Measurements from ENCODE around the gene HAPLN1.

Gene HAPLN1

DNA sequence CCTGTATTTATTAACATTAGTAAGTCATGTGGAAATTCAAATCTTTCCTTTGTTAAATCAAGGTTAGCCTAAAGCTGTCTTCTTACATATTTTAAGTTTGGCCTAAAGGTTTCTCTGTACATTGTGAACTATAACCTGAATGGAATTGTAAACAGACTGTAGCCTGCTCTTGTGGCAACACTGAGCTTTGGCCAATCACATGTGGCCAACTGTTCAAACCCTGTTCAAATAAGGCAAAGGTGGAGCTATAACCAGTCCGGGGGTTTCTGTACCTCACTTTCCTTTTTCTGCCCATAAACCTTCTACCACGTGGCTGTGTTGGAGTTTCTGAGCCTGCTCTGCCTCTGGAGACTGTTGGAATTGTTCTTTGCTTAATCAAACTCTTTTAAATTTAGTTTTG, 3.3 kb upstream of the HAPLN1 start:
- TF ChIP-seq CREB1 (IDR thresholded peaks at IDR 0.05; ENCODE audit: low read depth) (no peak), YY1 (IDR thresholded peaks at IDR 0.05; ENCODE audit: low read depth) (no peak), RAD21 (IDR thresholded peaks at IDR 0.05; ENCODE audit: low read depth) (no peak), CEBPB (IDR thresholded peaks at IDR 0.05) (no peak), EGR1 (IDR thresholded peaks at IDR 0.05) (no peak), ZBTB7A (IDR thresholded peaks at IDR 0.05; ENCODE audit: low read depth) (no peak), USF1 (IDR thresholded peaks at IDR 0.05) (no peak), EP300 (IDR thresholded peaks at IDR 0.05; ENCODE audit: borderline replicate concordance) (no peak), TAF1 (IDR thresholded peaks at IDR 0.05; ENCODE audit: low read depth) (no peak), TEAD4 (IDR thresholded peaks at IDR 0.05) (no peak), TCF12 (IDR thresholded peaks at IDR 0.05; ENCODE audit: low read depth) (no peak), NFIC (IDR thresholded peaks at IDR 0.05) (no peak), FOXM1 (IDR thresholded peaks at IDR 0.05; ENCODE audit: borderline replicate concordance, low read depth) (no peak)
- TF ChIP-seq, protein P1, sequence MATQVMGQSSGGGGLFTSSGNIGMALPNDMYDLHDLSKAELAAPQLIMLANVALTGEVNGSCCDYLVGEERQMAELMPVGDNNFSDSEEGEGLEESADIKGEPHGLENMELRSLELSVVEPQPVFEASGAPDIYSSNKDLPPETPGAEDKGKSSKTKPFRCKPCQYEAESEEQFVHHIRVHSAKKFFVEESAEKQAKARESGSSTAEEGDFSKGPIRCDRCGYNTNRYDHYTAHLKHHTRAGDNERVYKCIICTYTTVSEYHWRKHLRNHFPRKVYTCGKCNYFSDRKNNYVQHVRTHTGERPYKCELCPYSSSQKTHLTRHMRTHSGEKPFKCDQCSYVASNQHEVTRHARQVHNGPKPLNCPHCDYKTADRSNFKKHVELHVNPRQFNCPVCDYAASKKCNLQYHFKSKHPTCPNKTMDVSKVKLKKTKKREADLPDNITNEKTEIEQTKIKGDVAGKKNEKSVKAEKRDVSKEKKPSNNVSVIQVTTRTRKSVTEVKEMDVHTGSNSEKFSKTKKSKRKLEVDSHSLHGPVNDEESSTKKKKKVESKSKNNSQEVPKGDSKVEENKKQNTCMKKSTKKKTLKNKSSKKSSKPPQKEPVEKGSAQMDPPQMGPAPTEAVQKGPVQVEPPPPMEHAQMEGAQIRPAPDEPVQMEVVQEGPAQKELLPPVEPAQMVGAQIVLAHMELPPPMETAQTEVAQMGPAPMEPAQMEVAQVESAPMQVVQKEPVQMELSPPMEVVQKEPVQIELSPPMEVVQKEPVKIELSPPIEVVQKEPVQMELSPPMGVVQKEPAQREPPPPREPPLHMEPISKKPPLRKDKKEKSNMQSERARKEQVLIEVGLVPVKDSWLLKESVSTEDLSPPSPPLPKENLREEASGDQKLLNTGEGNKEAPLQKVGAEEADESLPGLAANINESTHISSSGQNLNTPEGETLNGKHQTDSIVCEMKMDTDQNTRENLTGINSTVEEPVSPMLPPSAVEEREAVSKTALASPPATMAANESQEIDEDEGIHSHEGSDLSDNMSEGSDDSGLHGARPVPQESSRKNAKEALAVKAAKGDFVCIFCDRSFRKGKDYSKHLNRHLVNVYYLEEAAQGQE (IDR thresholded peaks at IDR 0.05; ENCODE audit: low read depth) = no peak
- TF ChIP-seq, protein P2, sequence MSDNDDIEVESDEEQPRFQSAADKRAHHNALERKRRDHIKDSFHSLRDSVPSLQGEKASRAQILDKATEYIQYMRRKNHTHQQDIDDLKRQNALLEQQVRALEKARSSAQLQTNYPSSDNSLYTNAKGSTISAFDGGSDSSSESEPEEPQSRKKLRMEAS (IDR thresholded peaks at IDR 0.05) = no peak

GRCh38 chr5:83723031-83723430, 2.4 kb upstream of the HAPLN1 start:
- TF ChIP-seq RAD21 (IDR thresholded peaks at IDR 0.05; ENCODE audit: low read depth) = no peak
- TF ChIP-seq, protein P1 (IDR thresholded peaks at IDR 0.05; ENCODE audit: low read depth) = no peak
- no peak for TF ChIP-seq ZBTB7A (IDR thresholded peaks at IDR 0.05; ENCODE audit: low read depth)
- TF ChIP-seq CEBPB (IDR thresholded peaks at IDR 0.05) = no peak
- no peak for TF ChIP-seq NFIC (IDR thresholded peaks at IDR 0.05)
- no peak for TF ChIP-seq TCF12 (IDR thresholded peaks at IDR 0.05; ENCODE audit: low read depth)
- no peak for TF ChIP-seq EGR1 (IDR thresholded peaks at IDR 0.05)
- TF ChIP-seq TAF1 (IDR thresholded peaks at IDR 0.05; ENCODE audit: low read depth) = no peak
- TF ChIP-seq USF1 (IDR thresholded peaks at IDR 0.05) = no peak
- no peak for TF ChIP-seq CREB1 (IDR thresholded peaks at IDR 0.05; ENCODE audit: low read depth)
- TF ChIP-seq YY1 (IDR thresholded peaks at IDR 0.05; ENCODE audit: low read depth) = no peak
- TF ChIP-seq, protein P2 (IDR thresholded peaks at IDR 0.05) = no peak
- TF ChIP-seq TEAD4 (IDR thresholded peaks at IDR 0.05) = no peak
- TF ChIP-seq EP300 (IDR thresholded peaks at IDR 0.05; ENCODE audit: borderline replicate concordance) = no peak
- no peak for TF ChIP-seq FOXM1 (IDR thresholded peaks at IDR 0.05; ENCODE audit: borderline replicate concordance, low read depth)

GRCh38 chr5:83721953-83722901, 1.6 kb upstream of the HAPLN1 start:
- TF ChIP-seq TCF12 (IDR thresholded peaks at IDR 0.05; ENCODE audit: low read depth) = no peak
- peak; percentile 47; the same call in 1 of the 2 replicates for TF ChIP-seq RAD21 (IDR thresholded peaks at IDR 0.05; ENCODE audit: low read depth)

DNA sequence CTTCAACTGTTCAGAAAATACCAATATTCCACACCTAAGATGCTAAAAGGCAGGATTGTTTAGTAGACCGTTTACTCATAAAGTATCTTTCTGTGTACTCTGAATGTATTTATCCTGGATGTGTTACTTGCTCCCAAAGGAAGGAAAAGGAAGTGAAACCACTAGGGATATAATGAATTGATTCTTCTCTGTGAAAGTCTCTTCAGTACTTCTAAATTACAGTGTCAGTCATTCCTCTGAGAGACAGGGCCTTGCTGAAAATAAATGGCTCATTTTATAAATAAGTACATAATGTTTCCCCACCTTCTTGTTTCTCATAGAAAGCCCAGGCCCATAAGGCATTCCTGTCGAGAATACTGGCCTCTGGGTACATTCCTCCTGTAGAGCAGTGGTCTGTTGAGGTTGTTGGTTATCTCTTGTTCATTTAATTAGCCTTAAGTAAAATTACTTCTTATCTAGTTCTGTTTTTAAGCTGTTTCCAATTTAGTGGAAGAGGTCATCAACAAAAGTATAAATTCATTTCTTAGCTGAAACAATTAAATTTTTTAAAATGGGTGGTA, 1.6 kb downstream of the HAPLN1 start:
- TF ChIP-seq EP300 (IDR thresholded peaks at IDR 0.05; ENCODE audit: borderline replicate concordance) = no peak
- no peak for TF ChIP-seq TAF1 (IDR thresholded peaks at IDR 0.05; ENCODE audit: low read depth)
- no peak for TF ChIP-seq TCF12 (IDR thresholded peaks at IDR 0.05; ENCODE audit: low read depth)
- TF ChIP-seq NFIC (IDR thresholded peaks at IDR 0.05) = no peak
- TF ChIP-seq RAD21 (IDR thresholded peaks at IDR 0.05; ENCODE audit: low read depth) = no peak
- no peak for TF ChIP-seq USF1 (IDR thresholded peaks at IDR 0.05)
- no peak for TF ChIP-seq ZBTB7A (IDR thresholded peaks at IDR 0.05; ENCODE audit: low read depth)
- TF ChIP-seq TEAD4 (IDR thresholded peaks at IDR 0.05) = no peak
- no peak for TF ChIP-seq EGR1 (IDR thresholded peaks at IDR 0.05)
- TF ChIP-seq, protein P2 (IDR thresholded peaks at IDR 0.05) = no peak
- no peak for TF ChIP-seq FOXM1 (IDR thresholded peaks at IDR 0.05; ENCODE audit: borderline replicate concordance, low read depth)
- TF ChIP-seq CEBPB (IDR thresholded peaks at IDR 0.05) = no peak
- no peak for TF ChIP-seq YY1 (IDR thresholded peaks at IDR 0.05; ENCODE audit: low read depth)
- no peak for TF ChIP-seq CREB1 (IDR thresholded peaks at IDR 0.05; ENCODE audit: low read depth)
- TF ChIP-seq, protein P1 (IDR thresholded peaks at IDR 0.05; ENCODE audit: low read depth) = no peak

Data from Ishikawa (cell line).